IMR-90 (cell line): Measurements from ENCODE around the gene TMEM52. TPM values are rescaled to one million over a fixed set of nuclear protein-coding genes. Genes with fewer than 3 reads are reported as not detected.

Experiments
- ATAC-seq: fragments of 200-7000 bp; cut with Tn5 transposase; 2 replicates; pipeline ENCODE4 v1.9.1; 2020; ENCODE audit warnings: low read depth, mild to moderate bottlenecking, moderate library complexity
- BruUV-seq: library from RNA; stranded (reverse); fragments of 400-500 nt; replicated peaks from 2 replicates; lab custom pipeline; 2021; lab: Mats Ljungman, UMichigan
- CTCF ChIA-PET: fragments of 300-600 bp; formaldehyde crosslinking; extraction: SDS; loops from one replicate; lab custom pipeline; 2021; ENCODE audit warnings: antibody characterized with exemption; lab: Yijun Ruan, JAX
- POLR2A ChIA-PET: fragments of 300-600 bp; sonication (Branson Sonifier 250); formaldehyde crosslinking; loops from one replicate; lab custom pipeline; 2022; ENCODE audit warnings: antibody characterized with exemption; ENCODE audit not compliant: unreplicated experiment; lab: Charles Lee
- DNase-seq: peaks from one replicate; pipeline ENCODE4 v3.0.0; 2013
- H2AFZ ChIP-seq: replicated peaks from 2 replicates; pipeline ENCODE3; 2013; ENCODE audit warnings: low read length, mild to moderate bottlenecking; ENCODE audit not compliant: poor library complexity
- H2AK5ac ChIP-seq: 2 replicates; pipeline ENCODE4 v1.6.1; 2013; ENCODE audit warnings: low read depth, low read length, inconsistent platforms
- H2AK9ac ChIP-seq: replicated peaks from 2 replicates; pipeline ENCODE3; 2013; ENCODE audit warnings: mild to moderate bottlenecking, low read depth, low read length, moderate library complexity; ENCODE audit not compliant: poor library complexity
- H2BK120ac ChIP-seq: 2 replicates; pipeline ENCODE4 v1.6.1; 2013; ENCODE audit warnings: low read depth, low read length, inconsistent platforms
- H2BK15ac ChIP-seq: 3 replicates; pipeline ENCODE4 v1.6.1; 2013; ENCODE audit warnings: low read depth, low read length, inconsistent platforms
- H2BK20ac ChIP-seq: 2 replicates; pipeline ENCODE4 v1.6.1; 2013; ENCODE audit warnings: low read depth, mild to moderate bottlenecking, inconsistent platforms, low read length, moderate library complexity
- H2BK5ac ChIP-seq: 2 replicates; pipeline ENCODE4 v1.6.1; 2013; ENCODE audit warnings: mild to moderate bottlenecking, low read depth, low read length, inconsistent platforms; ENCODE audit not compliant: poor library complexity, severe bottlenecking
- H3K14ac ChIP-seq: replicated peaks from 2 replicates; pipeline ENCODE4 v1.6.1; 2013; ENCODE audit warnings: low read depth, low read length, inconsistent platforms
- H3K18ac ChIP-seq: 2 replicates; pipeline ENCODE4 v1.6.1; 2013; ENCODE audit warnings: low read depth, low read length, control low read depth
- H3K23ac ChIP-seq: 2 replicates; pipeline ENCODE4 v1.6.1; 2013; ENCODE audit warnings: low read depth, low read length, inconsistent platforms
- H3K27ac ChIP-seq: 2 replicates; pipeline ENCODE4 v1.5.1; 2013; ENCODE audit warnings: mild to moderate bottlenecking, control low read depth, low read length; ENCODE audit not compliant: insufficient read depth
- H3K27me3 ChIP-seq: 2 replicates; pipeline ENCODE4 v1.6.1; 2013; ENCODE audit warnings: low read length; ENCODE audit not compliant: control insufficient read depth, insufficient read depth
- H3K36me3 ChIP-seq: 2 replicates; pipeline ENCODE4 v1.6.1; 2013; ENCODE audit warnings: low read length, mixed read lengths; ENCODE audit not compliant: control insufficient read depth, insufficient read depth
- H3K4ac ChIP-seq: 2 replicates; pipeline ENCODE4 v1.6.1; 2013; ENCODE audit warnings: low read depth, low read length, inconsistent platforms
- H3K4me1 ChIP-seq: 2 replicates; pipeline ENCODE4 v1.6.1; 2013; ENCODE audit warnings: low read length, mixed read lengths; ENCODE audit not compliant: control insufficient read depth, insufficient read depth
- H3K4me2 ChIP-seq: 2 replicates; pipeline ENCODE4 v1.6.1; 2013; ENCODE audit warnings: low read depth, mild to moderate bottlenecking, control low read depth, low read length, moderate library complexity
- H3K4me3 ChIP-seq: 2 replicates; pipeline ENCODE4 v1.5.1; 2013; ENCODE audit warnings: low read depth, mild to moderate bottlenecking, control low read depth, low read length, moderate library complexity; ENCODE audit not compliant: insufficient read depth
- H3K56ac ChIP-seq: 2 replicates; pipeline ENCODE4 v1.6.1; 2013; ENCODE audit warnings: low read length, inconsistent platforms; ENCODE audit not compliant: insufficient read depth; ENCODE audit errors: extremely low read depth
- H3K79me1 ChIP-seq, 2 experiments: 2 replicates each; pipeline ENCODE4 v1.6.1; 2013; ENCODE audit warnings: low read length in 2 of 2, inconsistent platforms in 1 of 2, low read depth in 1 of 2
- H3K9ac ChIP-seq: 2 replicates; pipeline ENCODE4 v1.6.1; 2013; ENCODE audit warnings: low read depth, low read length, control low read depth
- H3K9me1 ChIP-seq: 2 replicates; pipeline ENCODE4 v1.6.1; 2013; ENCODE audit warnings: low read length, inconsistent platforms; ENCODE audit not compliant: insufficient read depth
- H3K9me3 ChIP-seq: 2 replicates; pipeline ENCODE4 v1.6.1; 2013; ENCODE audit warnings: low read length; ENCODE audit not compliant: control insufficient read depth, insufficient read depth
- H4K20me1 ChIP-seq: 2 replicates; pipeline ENCODE4 v1.6.1; 2013; ENCODE audit warnings: low read length, inconsistent platforms; ENCODE audit not compliant: insufficient read depth
- H4K5ac ChIP-seq: 2 replicates; pipeline ENCODE4 v1.6.1; 2013; ENCODE audit warnings: mild to moderate bottlenecking, low read depth, low read length, control low read depth
- H4K8ac ChIP-seq, 2 experiments: 2 replicates each; pipeline ENCODE4 v1.6.1; 2013; ENCODE audit warnings: low read depth in 2 of 2, low read length in 2 of 2, control low read depth in 1 of 2, inconsistent platforms in 1 of 2
- H4K91ac ChIP-seq: 2 replicates; pipeline ENCODE4 v1.6.1; 2013; ENCODE audit warnings: low read depth, low read length, inconsistent platforms; ENCODE audit not compliant: insufficient read depth
- BHLHE40 ChIP-seq: fragments of 150-350 bp; IDR thresholded peaks from 2 replicates; pipeline ENCODE4 v1.6.1; 2016; ENCODE audit warnings: mild to moderate bottlenecking, low read depth, low read length
- CEBPB ChIP-seq: IDR thresholded peaks from 2 replicates; pipeline ENCODE4 v1.6.1; 2012; ENCODE audit warnings: low read depth, low read length, improper control_type of control experiment
- CHD1 ChIP-seq: IDR thresholded peaks from 2 replicates; pipeline ENCODE4 v1.6.1; 2012; ENCODE audit warnings: low read depth, low read length, improper control_type of control experiment
- CTCF ChIP-seq: conservative IDR thresholded peaks from 2 replicates; pipeline ENCODE4 v1.5.1; 2012; ENCODE audit warnings: mild to moderate bottlenecking, low read depth, low read length, improper control_type of control experiment
- ELK1 ChIP-seq: fragments of 150-350 bp; IDR thresholded peaks from 2 replicates; pipeline ENCODE4 v1.6.1; 2016; ENCODE audit warnings: low read depth, mild to moderate bottlenecking, low read length, moderate library complexity, borderline replicate concordance
- FOS ChIP-seq: fragments of 150-350 bp; IDR thresholded peaks from 2 replicates; pipeline ENCODE4 v1.6.1; 2016; ENCODE audit warnings: low read depth, low read length
- MAFK ChIP-seq: IDR thresholded peaks from 2 replicates; pipeline ENCODE4 v1.6.1; 2012; ENCODE audit warnings: low read depth, low read length, improper control_type of control experiment
- MAZ ChIP-seq: IDR thresholded peaks from 2 replicates; pipeline ENCODE4 v1.6.1; 2012; ENCODE audit warnings: low read depth, mild to moderate bottlenecking, low read length, improper control_type of control experiment, moderate library complexity, borderline replicate concordance
- MXI1 ChIP-seq: IDR thresholded peaks from 2 replicates; pipeline ENCODE4 v1.6.1; 2012; ENCODE audit warnings: low read depth, mild to moderate bottlenecking, low read length, moderate library complexity, borderline replicate concordance
- NFE2L2 ChIP-seq: fragments of 150-350 bp; IDR thresholded peaks from 2 replicates; pipeline ENCODE4 v1.6.1; 2016; ENCODE audit warnings: low read depth, mild to moderate bottlenecking, low read length
- RAD21 ChIP-seq: IDR thresholded peaks from 2 replicates; pipeline ENCODE4 v1.6.1; 2012; ENCODE audit warnings: low read length, improper control_type of control experiment
- RCOR1 ChIP-seq: IDR thresholded peaks from 2 replicates; pipeline ENCODE4 v1.6.1; 2012; ENCODE audit warnings: mild to moderate bottlenecking, low read length, improper control_type of control experiment; ENCODE audit not compliant: insufficient replicate concordance
- SMC3 ChIP-seq: fragments of 150-350 bp; IDR thresholded peaks from 2 replicates; pipeline ENCODE4 v1.6.1; 2016; ENCODE audit warnings: low read depth, mild to moderate bottlenecking, antibody characterized with exemption, low read length, moderate library complexity
- USF2 ChIP-seq: fragments of 150-350 bp; IDR thresholded peaks from 2 replicates; pipeline ENCODE4 v1.6.1; 2017; ENCODE audit warnings: mild to moderate bottlenecking, antibody characterized with exemption, low read length, low read depth
- WGBS, 2 experiments: methylation state at CpG; one replicate each; pipeline versions ENCODE4 v1.1.5 to v1.1.7; 2013; ENCODE audit warnings: missing lambda C conversion rate in 2 of 2; ENCODE audit not compliant: insufficient read length in 1 of 2; ENCODE audit errors: extremely low coverage in 2 of 2; 5-methylcytosine and 5-hydroxymethylcytosine counted together
- dilution Hi-C: fragments of 300-500 bp; cut with HindIII; formaldehyde crosslinking; loops from one replicate; pipeline ENCODE4 v1.14.3; 2018; ENCODE audit warnings: low sequenced_read_pairs; ENCODE audit not compliant: unreplicated experiment
- in situ Hi-C: fragments of 300-500 bp; cut with MboI; formaldehyde crosslinking; loops from 3 replicates; pipeline ENCODE4 v1.14.3; 2019; ENCODE audit warnings: low sequenced_read_pairs, inconsistent platforms, mixed read lengths
- intact Hi-C: fragments of 100-400 bp; cut with micrococcal nuclease; formaldehyde crosslinking; loops from 2 replicates; pipeline ENCODE4 v1.10.0; 2022
- polyA plus RNA-seq, 3 experiments: library from polyadenylated mRNA; depleted of rRNA; stranded (reverse); fragments of >200 nt; gene quantifications; 2 replicates each; pipeline ENCODE4 v1.2.3, GENCODE V29; 2012; ENCODE audit warnings: low replicate concordance in 1 of 3
- total RNA-seq: library from RNA; depleted of rRNA; stranded (reverse); fragments of >200 nt; gene quantifications from 2 replicates; pipeline ENCODE4 v1.2.3, GENCODE V29; 2012

The TMEM52 gene
- total and polyA plus RNA-seq, 2 of the 4 experiments (the other 2 are of a cell fraction), result 0.54 to 1.3 TPM

GRCh38 chr1:1900883-1901640 lies 18.0 kb downstream of the TMEM52 start:
- Histone ChIP-seq H3K4me3 (no peak overlapping the region), H2AFZ (peak overlapping the region; percentile 11), H3K9ac (no peak overlapping the region), H4K20me1 (0 out of 2 replicates have a peak, but pooled peaks cover 1% of the 10 kb centered on the region), H2AK5ac (no peak overlapping the region), H4K91ac (no peak overlapping the region), H3K4me1 (no peaks in the 10 kb centered on the region), H3K27ac (no peak overlapping the region), H3K27me3 (peaks cover 2% of the 10 kb centered on the region; the same call in 1 of the 2 replicates), H3K4ac (no peak overlapping the region), H4K8ac (no peak overlapping the region), H3K9me3 (peaks cover 3% of the 10 kb centered on the region; the same call in 1 of the 2 replicates), H3K23ac (no peak overlapping the region), H3K56ac (no peak overlapping the region), H3K14ac (no peak overlapping the region), H3K36me3 (no peaks in the 10 kb centered on the region), H3K79me1 (peaks cover 0 to 1% of the 10 kb centered on the region in 2 experiments; a peak in 1 of 4 replicates), H3K9me1 (no peaks in the 10 kb centered on the region; the same call in 1 of the 2 replicates), H4K5ac (no peak overlapping the region), H2BK20ac (no peak overlapping the region), H2AK9ac (no peak overlapping the region), H3K18ac (no peak overlapping the region), H2BK5ac (no peak overlapping the region), H2BK120ac (no peak overlapping the region), H3K4me2 (no peak overlapping the region), H2BK15ac (no peak overlapping the region)
- DNase-seq, result no peak
- intact Hi-C loops (loop anchor here (10.0 kb wide), 1 partner anchor 326 kb away; the partner anchor contains the start of gene SSU72), in situ Hi-C loops (loop anchor here (10.0 kb wide), 1 partner anchor 116 kb away; no protein-coding TSS in a partner anchor), dilution Hi-C loops (no loop called here)
- WGBS, 2 experiments, result 66% methylated on average over 7 of the region's 14 CpGs; no CpG with 5 or more reads in 1 of the 2 experiments
- no TSS peak for BruUV-seq
- no peak for ATAC-seq
- ChIA-PET CTCF (no interaction called here), POLR2A (interaction anchor here (0.6 to 0.7 kb wide), 2 partner anchors 14 to 62 kb away, joined by 4 to 46 read pairs; no protein-coding TSS in a partner anchor)
- TF ChIP-seq CEBPB, result no peak
- no peak for TF ChIP-seq MXI1
- no peak for TF ChIP-seq CHD1
- no peak for TF ChIP-seq NFE2L2
- no peak for TF ChIP-seq MAFK
- TF ChIP-seq SMC3, result no peak
- TF ChIP-seq BHLHE40, result no peak
- TF ChIP-seq MAZ, result no peak
- TF ChIP-seq ELK1, result no peak
- TF ChIP-seq RAD21, result no peak
- TF ChIP-seq USF2, result no peak
- no peak for TF ChIP-seq FOS
- no peak for TF ChIP-seq RCOR1
- TF ChIP-seq CTCF, result no peak
